Kidney epithelial cell (primary cell): Measurements from ENCODE around the gene NMNAT1. TPM values are rescaled to one million over a fixed set of nuclear protein-coding genes. Genes with fewer than 3 reads are reported as not detected.

Experiments used
- DNase-seq: peaks from one replicate; pipeline ENCODE4 v3.0.0-alpha.2; 2010; ENCODE audit warnings: low read depth
- H3K27me3 ChIP-seq: 2 replicates; pipeline ENCODE4 v1.6.0; 2011; ENCODE audit warnings: low read length; ENCODE audit not compliant: control insufficient read depth, insufficient read depth
- H3K36me3 ChIP-seq: 2 replicates; pipeline ENCODE4 v1.5.1; 2011; ENCODE audit warnings: low read length; ENCODE audit not compliant: control insufficient read depth, insufficient read depth
- H3K4me3 ChIP-seq: 2 replicates; pipeline ENCODE4 v1.5.1; 2011; ENCODE audit warnings: low read depth, mild to moderate bottlenecking, control low read depth, low read length
- CTCF ChIP-seq: IDR thresholded peaks from 2 replicates; pipeline ENCODE4 v1.5.1; 2011; ENCODE audit warnings: mild to moderate bottlenecking, moderate library complexity, low read length, control low read depth, inconsistent platforms; ENCODE audit not compliant: insufficient read depth, poor library complexity, severe bottlenecking
- total RNA-seq: library from RNA; depleted of rRNA; stranded (reverse); fragments of >200 nt; gene quantifications from 2 replicates; pipeline ENCODE4 v1.2.3, GENCODE V29; 2015

NMNAT1 gene
- 7.6 and 8.9 TPM in 2 replicates for total RNA-seq

- TF ChIP-seq CTCF: no peak
- no peaks in the 10 kb centered on the region for H3K27me3 ChIP-seq
- DNase-seq: peak; percentile 74
These were observed at the start of gene NMNAT1, which contains the start of gene LZIC for GRCh38 chr1:9942939-9943788. TSS of gene NMNAT1 (plus strand) at chr1:9943475. CDS start at chr1:9972074, 28,599 bp downstream. TSS of gene LZIC (minus strand) at chr1:9943391. CDS start at chr1:9936619, 6,772 bp downstream.

GRCh38 chr1:9894115-9894514 lies 49.2 kb upstream of the NMNAT1 start:
- H3K36me3 ChIP-seq: no peaks in the 10 kb centered on the region
- no peak for TF ChIP-seq CTCF
- no peak overlapping the region for H3K4me3 ChIP-seq
- DNase-seq: no peak
- no peaks in the 10 kb centered on the region for H3K27me3 ChIP-seq

More at GRCh38 chr1:9942939-9943788, at the start of gene NMNAT1, which contains the start of gene LZIC:
- Histone ChIP-seq H3K4me3 (peak within 1 kb of the TSS; percentile 82), H3K36me3 (no peaks in the 10 kb centered on the region)

- no peaks in the 10 kb centered on the region for H3K36me3 ChIP-seq
- no peak for DNase-seq
- H3K4me3 ChIP-seq: no peak overlapping the region
- no peak for TF ChIP-seq CTCF
- H3K27me3 ChIP-seq: no peaks in the 10 kb centered on the region
These were observed 42.9 kb upstream of the NMNAT1 start for GRCh38 chr1:9900142-9901043.

- Histone ChIP-seq H3K36me3 (no peaks in the 10 kb centered on the region), H3K4me3 (no peak overlapping the region), H3K27me3 (no peaks in the 10 kb centered on the region)
- TF ChIP-seq CTCF: no peak
- no peak for DNase-seq
These were observed 41.9 kb upstream of the NMNAT1 start for GRCh38 chr1:9901148-9902059.

- Histone ChIP-seq H3K27me3 (no peaks in the 10 kb centered on the region), H3K4me3 (no peak overlapping the region), H3K36me3 (no peaks in the 10 kb centered on the region)
- DNase-seq: no peak
- TF ChIP-seq CTCF: no peak
These were observed 41.2 kb upstream of the NMNAT1 start for GRCh38 chr1:9902060-9902452.
